Endothelial cell of hepatic sinusoid (primary cell): Measurements from ENCODE around the gene DNAAF9.
"Not testable (repeated sequence)": the region's sequence is repeated elsewhere in the genome, so short reads cannot be mapped to it uniquely, and the experiment has no call there.

Experiments used
- in situ Hi-C: cut with HindIII; loops from 2 replicates; pipeline ENCODE4 v1.10.0; 2017; ENCODE audit warnings: low sequenced_read_pairs

DNAAF9 gene

GRCh38 chr20:3407040-3407770, at the start of gene DNAAF9:
Gene DNAAF9, minus strand, starts transcription at chr20:3407669. Its CDS starts 112 bp downstream, at chr20:3407557.
- in situ Hi-C loops = no loop called here

DNA sequence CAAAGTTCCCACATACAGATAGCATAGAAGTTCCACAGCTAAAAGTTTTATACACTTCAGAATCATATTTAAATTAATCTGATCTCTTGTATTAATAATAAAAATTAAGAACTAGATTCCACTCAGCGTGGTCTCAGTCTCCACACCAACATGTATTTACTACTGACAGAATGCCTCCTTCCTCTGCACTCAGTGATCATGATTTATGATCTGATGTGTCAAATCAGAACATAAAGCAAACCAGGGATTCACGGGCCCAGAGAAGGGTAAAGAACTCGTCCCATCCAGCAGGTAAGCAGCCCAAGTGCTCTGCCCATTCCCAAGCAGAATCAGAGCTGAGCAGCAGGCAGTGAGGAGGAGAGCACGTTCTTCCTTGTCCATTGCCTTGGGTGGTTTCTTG, 49.2 kb upstream of the DNAAF9 start:
- in situ Hi-C loops = no loop called here

DNA sequence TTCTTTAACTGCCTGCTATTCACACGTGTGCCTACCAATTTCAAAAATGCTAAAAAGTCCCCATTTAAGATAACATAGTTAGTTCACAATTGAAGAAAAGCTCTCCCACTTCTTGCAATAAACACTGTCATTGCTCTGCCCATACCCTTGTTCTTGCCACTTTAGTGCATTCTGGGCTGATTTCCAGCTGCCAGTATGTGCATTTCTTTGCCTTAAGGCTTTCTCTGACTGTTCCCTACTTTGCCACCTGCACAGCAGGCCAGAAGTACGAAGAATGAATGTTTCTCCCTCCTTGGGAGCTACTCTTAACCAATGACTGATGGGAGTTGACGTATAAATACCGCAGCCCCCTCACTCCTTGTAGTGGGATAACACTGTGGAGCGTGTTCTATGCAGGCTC, 47.4 kb upstream of the DNAAF9 start:
- in situ Hi-C loops = no loop called here

- in situ Hi-C loops = no loop called here
These were observed 45.2 kb upstream of the DNAAF9 start for GRCh38 chr20:3452690-3453089.

- in situ Hi-C loops = no loop called here
These were observed 44.7 kb upstream of the DNAAF9 start for GRCh38 chr20:3452136-3452535.

DNA sequence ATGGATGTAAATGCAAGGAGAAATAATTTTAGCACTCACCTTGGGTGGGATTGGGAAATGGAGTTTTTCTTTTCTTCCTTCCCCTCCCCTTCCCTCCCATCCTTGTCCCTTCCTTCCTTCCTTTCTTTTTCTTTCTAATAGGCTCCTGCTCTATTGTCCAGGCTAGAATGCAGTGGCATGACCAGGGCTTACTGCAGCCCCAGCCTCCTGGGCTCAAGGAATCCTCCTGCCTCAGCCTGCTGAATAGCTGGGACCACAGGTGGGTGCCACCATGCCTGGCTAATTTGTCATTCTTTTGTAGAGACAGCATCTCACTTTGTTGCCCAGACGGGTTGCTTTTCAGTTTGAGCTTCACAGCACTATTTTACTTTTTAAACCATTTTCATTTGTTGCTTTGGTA, 41.9 kb upstream of the DNAAF9 start:
- in situ Hi-C loops = no loop called here

- in situ Hi-C loops = no loop called here
These were observed 39.9 kb upstream of the DNAAF9 start for GRCh38 chr20:3447321-3447720.

DNA sequence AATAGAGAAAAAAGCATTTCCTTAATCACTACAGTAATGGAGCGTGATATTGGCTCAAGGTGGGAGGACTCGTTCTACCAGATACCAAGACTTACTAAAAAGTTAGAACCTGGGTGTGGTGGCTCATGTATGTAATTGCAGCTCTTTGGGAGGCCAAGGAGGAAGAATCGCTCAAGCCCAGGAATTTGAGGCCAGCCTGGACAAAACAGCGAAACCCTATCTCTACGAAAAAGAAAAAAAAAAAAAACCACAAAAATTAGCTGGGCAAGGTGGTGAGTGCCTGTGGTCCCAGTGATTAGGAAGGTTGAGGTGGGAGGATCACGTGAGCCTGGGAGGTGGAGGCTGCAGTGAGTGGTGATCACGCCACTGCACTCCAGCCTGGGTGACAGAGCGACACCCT, 39.3 kb upstream of the DNAAF9 start:
- in situ Hi-C loops = no loop called here

DNA sequence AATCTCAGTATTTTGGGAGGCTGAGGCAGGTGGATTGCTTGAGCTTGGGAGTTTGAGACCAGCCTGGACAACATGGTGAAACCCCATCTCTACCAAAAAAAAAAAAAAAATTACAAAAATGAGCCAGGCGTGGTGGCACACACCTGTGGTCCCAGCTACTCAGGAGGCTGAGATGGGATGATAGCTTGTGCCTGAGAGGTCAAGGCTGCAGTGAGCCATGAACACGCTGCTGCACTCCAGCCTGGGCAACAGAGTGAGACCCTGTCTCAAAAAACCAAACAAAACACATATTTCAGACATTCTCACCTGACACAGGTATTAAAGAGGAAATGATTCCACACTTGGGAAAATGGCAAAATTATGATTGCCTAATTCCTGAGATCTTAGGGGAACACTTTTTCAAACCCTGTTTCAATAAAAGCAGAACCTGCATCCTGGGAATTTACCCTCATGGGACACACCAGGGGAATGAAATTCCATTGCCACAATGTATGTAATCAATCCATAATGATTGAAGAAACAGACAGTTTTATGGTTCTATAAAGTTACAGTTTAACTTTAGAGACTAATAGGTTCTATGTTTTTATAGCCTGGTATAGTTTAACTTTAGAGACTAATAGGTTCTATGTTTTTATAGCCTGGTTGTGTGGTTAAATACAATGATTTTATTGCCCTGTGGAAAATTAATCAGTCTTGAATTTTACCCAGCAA, 29.6 kb upstream of the DNAAF9 start:
- in situ Hi-C loops = no loop called here

- in situ Hi-C loops = no loop called here
These were observed 26.8 kb upstream of the DNAAF9 start for GRCh38 chr20:3434232-3434631.

- in situ Hi-C loops = no loop called here
These were observed 26.3 kb upstream of the DNAAF9 start for GRCh38 chr20:3433744-3434143.

- in situ Hi-C loops = no loop called here
These were observed 25.4 kb upstream of the DNAAF9 start for GRCh38 chr20:3432844-3433243.

- in situ Hi-C loops = no loop called here
These were observed 23.6 kb upstream of the DNAAF9 start for GRCh38 chr20:3431109-3431508.

DNA sequence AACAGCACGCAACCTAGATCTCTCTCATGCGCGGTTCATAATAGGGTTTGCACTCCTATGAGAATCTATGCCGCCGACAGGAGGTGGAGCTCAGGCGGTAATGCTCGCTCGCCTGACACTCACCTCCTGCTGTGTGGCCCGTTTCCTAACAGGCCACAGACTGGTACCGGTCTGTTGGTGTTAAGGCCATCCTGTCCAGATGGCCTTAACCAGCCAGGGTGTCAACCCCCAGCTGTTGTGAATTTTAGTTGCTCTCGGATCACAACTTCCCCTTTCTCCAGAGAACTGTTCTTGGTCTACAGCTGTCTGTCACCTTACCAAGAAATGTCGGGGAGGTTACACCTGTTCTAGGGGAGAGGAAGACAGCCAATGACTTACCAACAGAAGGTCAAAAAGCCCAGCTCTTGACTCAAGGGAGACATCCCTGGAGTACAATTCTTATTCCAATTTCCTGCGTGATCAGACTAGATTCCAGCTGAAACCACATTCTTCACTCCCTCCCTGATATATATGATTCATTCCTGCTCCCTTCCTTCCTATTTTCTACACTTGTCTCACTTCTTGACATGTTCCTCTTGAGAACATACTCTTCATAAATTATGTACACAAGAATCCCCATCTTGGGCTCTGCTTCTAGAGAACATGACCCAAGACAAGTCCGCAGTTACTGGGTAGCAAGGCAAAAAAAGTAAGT, 23.1 kb upstream of the DNAAF9 start:
- in situ Hi-C loops = no loop called here

GRCh38 chr20:3426766-3427165, 19.3 kb upstream of the DNAAF9 start:
- in situ Hi-C loops = not testable (repeated sequence)

- in situ Hi-C loops = no loop called here
These were observed 15.7 kb upstream of the DNAAF9 start for GRCh38 chr20:3423126-3423525.

GRCh38 chr20:3421985-3422384, 14.5 kb upstream of the DNAAF9 start:
- in situ Hi-C loops = no loop called here

DNA sequence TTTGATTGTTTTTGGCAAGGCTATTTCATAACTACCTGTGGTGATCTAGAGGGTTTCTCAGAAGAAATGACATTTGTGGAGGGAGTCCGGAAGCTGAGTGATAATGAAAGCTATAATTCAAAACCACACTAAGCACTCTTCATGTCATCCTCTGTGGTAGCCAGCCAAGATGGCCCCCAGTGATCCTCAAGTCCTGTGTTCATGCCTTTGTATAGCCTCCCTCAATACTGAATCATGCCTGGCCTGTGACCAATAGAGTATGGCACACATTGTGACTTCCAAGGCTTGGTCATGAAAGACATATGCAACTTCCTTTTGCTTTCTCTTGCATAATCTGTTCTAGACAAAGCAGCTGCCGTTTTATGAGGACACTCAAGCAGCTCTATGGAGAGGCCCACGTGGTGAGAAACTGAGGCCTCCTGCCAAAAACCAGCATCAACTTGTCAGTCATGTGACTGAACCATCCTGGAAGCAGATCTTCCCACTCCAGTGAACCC, 12.8 kb upstream of the DNAAF9 start:
- in situ Hi-C loops = no loop called here

DNA sequence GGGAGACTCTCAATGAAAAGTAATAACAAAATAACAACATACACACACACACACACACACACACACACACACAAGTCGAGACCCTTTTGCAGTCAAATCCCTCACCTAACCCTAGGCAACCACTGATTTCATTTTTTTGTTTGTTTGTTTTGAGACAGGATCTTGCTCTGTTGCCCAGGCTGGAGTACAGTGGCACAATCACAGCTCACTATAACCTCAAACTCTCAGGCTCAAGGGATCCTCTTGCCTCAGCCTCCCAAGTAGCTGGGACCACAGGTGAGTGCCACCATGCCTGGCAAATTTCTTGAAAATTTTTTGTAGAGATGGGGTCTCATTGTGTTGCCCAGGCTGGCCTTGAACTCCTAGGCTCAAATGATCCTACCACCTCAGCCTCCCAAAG, 10.7 kb upstream of the DNAAF9 start:
- in situ Hi-C loops = not testable (repeated sequence)

GRCh38 chr20:3414122-3414521, 6.7 kb upstream of the DNAAF9 start:
- in situ Hi-C loops = loop anchor here (5.0 kb wide), 1 partner anchor 42 kb away; no protein-coding TSS in a partner anchor

GRCh38 chr20:3413393-3413889, 6.0 kb upstream of the DNAAF9 start:
- in situ Hi-C loops = loop anchor here (5.0 kb wide), 1 partner anchor 41 kb away; no protein-coding TSS in a partner anchor
